HG03457 (cell line): Measurements from ENCODE around the gene NDUFA8.

Source experiments
- ATAC-seq: cut with Tn5 transposase; IDR thresholded peaks from one replicate; pipeline ENCODE4 v1.9.1; 2021; ENCODE audit warnings: moderate number of reproducible peaks; ENCODE audit not compliant: unreplicated experiment

NDUFA8 gene

GRCh38 chr9:122186301-122186700 lies 26.7 kb upstream of the NDUFA8 start:
- ATAC-seq, result no peak

GRCh38 chr9:122184551-122184950 lies 25.0 kb upstream of the NDUFA8 start:
- no peak for ATAC-seq

- no peak for ATAC-seq
Observed at GRCh38 chr9:122183501-122183900, 23.9 kb upstream of the NDUFA8 start.

- no peak for ATAC-seq
Observed at GRCh38 chr9:122180633-122181032, 21.1 kb upstream of the NDUFA8 start.

GRCh38 chr9:122179690-122180074 lies 20.1 kb upstream of the NDUFA8 start:
- no peak for ATAC-seq

GRCh38 chr9:122179054-122179689 lies 19.6 kb upstream of the NDUFA8 start:
- no peak for ATAC-seq

GRCh38 chr9:122176916-122177315 lies 17.3 kb upstream of the NDUFA8 start:
- ATAC-seq, result no peak

GRCh38 chr9:122173670-122174069 lies 14.1 kb upstream of the NDUFA8 start:
- ATAC-seq, result no peak

GRCh38 chr9:122172131-122172530 lies 12.6 kb upstream of the NDUFA8 start:
- no peak for ATAC-seq

- no peak for ATAC-seq
Observed at GRCh38 chr9:122168356-122168755, 8.8 kb upstream of the NDUFA8 start.

- no peak for ATAC-seq
Observed at GRCh38 chr9:122164286-122164685, 4.7 kb upstream of the NDUFA8 start.

GRCh38 chr9:122162415-122162814 lies 2.8 kb upstream of the NDUFA8 start:
- ATAC-seq, result no peak

GRCh38 chr9:122159925-122160246 lies 307 bp upstream of the NDUFA8 start:
- ATAC-seq, result no peak

- peak; percentile 45 for ATAC-seq
Observed at GRCh38 chr9:122158202-122158601, 1.4 kb downstream of the NDUFA8 start.

- no peak for ATAC-seq
Observed at GRCh38 chr9:122155796-122156195, 3.8 kb downstream of the NDUFA8 start.

- ATAC-seq, result no peak
Observed at GRCh38 chr9:122151267-122151828, 8.2 kb downstream of the NDUFA8 start.

GRCh38 chr9:122145592-122145863 lies 14.1 kb downstream of the NDUFA8 start:
- ATAC-seq, result no peak

GRCh38 chr9:122144836-122145591 lies 14.6 kb downstream of the NDUFA8 start:
- no peak for ATAC-seq

GRCh38 chr9:122143876-122144405 lies 15.6 kb downstream of the NDUFA8 start:
- ATAC-seq, result no peak

GRCh38 chr9:122143296-122143695 lies 16.3 kb downstream of the NDUFA8 start:
- no peak for ATAC-seq

- ATAC-seq, result no peak
Observed at GRCh38 chr9:122141671-122142070, 17.9 kb downstream of the NDUFA8 start.

GRCh38 chr9:122140368-122141193 lies 19.0 kb downstream of the NDUFA8 start:
- no peak for ATAC-seq
